SK-N-SH (cell line): ENCODE results near the gene CCS. TPM values are rescaled to one million over a fixed set of nuclear protein-coding genes. Genes with fewer than 3 reads are reported as not detected.

Experiments
- CTCF ChIA-PET: fragments of 300-600, 350-600 bp; formaldehyde crosslinking; extraction: SDS; loops from one replicate; lab custom pipeline; 2021; lab: Yijun Ruan, JAX
- POLR2A ChIA-PET: fragments of 350-600 bp; sonication (Branson Sonifier 250); formaldehyde crosslinking; extraction: SDS; loops from one replicate; lab custom pipeline; 2020; ENCODE audit warnings: antibody characterized with exemption, inconsistent platforms; lab: Yijun Ruan, JAX
- DNase-seq: peaks from one replicate; pipeline ENCODE4 v3.0.0; 2012
- H2AFZ ChIP-seq: fragments of 200-600 bp; sonication (generic); 2 replicates; pipeline ENCODE4 v1.8.1; 2016; ENCODE audit warnings: antibody characterized with exemption, mild to moderate bottlenecking, low read depth
- H3F3A ChIP-seq: fragments of 200-600 bp; sonication (generic); replicated peaks from 2 replicates; pipeline ENCODE3; 2016; ENCODE audit warnings: antibody characterized with exemption, mild to moderate bottlenecking; ENCODE audit not compliant: insufficient read depth
- H3K27ac ChIP-seq, 2 experiments: fragments of 200-500 bp in 1 of 2; fragments of 200-600 bp in 1 of 2; sonication (Bioruptor generic) in 1 of 2; sonication (generic), shearing (Covaris generic) in 1 of 2; 2 replicates each; pipeline versions ENCODE4 v1.5.1 to v1.6.1; 2014 to 2016; ENCODE audit warnings: low read depth in 2 of 2, inconsistent platforms in 1 of 2, low read length in 1 of 2, mild to moderate bottlenecking in 1 of 2, mixed read lengths in 1 of 2
- H3K27me3 ChIP-seq: fragments of 200-600 bp; sonication (generic), shearing (Covaris generic); 2 replicates; pipeline ENCODE4 v1.6.1; 2016; ENCODE audit warnings: mixed run types; ENCODE audit not compliant: insufficient read depth
- H3K36me3 ChIP-seq, 2 experiments: fragments of 200-500 bp in 1 of 2; fragments of 200-600 bp in 1 of 2; sonication (Bioruptor generic) in 1 of 2; sonication (generic) in 1 of 2; replicated peaks in 1 of 2; 2 replicates each; pipeline versions ENCODE3 to v1.5.1; 2014 to 2016; ENCODE audit warnings: low read length in 1 of 2, mild to moderate bottlenecking in 1 of 2; ENCODE audit not compliant: insufficient read depth in 2 of 2, control insufficient read depth in 1 of 2
- H3K4me1 ChIP-seq, 2 experiments: fragments of 200-500 bp in 1 of 2; fragments of 200-600 bp in 1 of 2; sonication (Bioruptor generic) in 1 of 2; sonication (generic), shearing (Covaris generic) in 1 of 2; 2 replicates each; pipeline versions ENCODE4 v1.5.1 to v1.6.1; 2014 to 2016; ENCODE audit warnings: low read depth in 1 of 2, low read length in 1 of 2, mixed run types in 1 of 2; ENCODE audit not compliant: insufficient read depth in 2 of 2, control insufficient read depth in 1 of 2
- H3K4me2 ChIP-seq: fragments of 200-600 bp; sonication (generic), shearing (Covaris generic); 2 replicates; pipeline ENCODE4 v1.6.1; 2017; ENCODE audit warnings: mixed run types
- H3K4me3 ChIP-seq, 2 experiments: fragments of 200-500 bp in 1 of 2; fragments of 200-600 bp in 1 of 2; sonication (Bioruptor generic) in 1 of 2; sonication (generic), shearing (Covaris generic) in 1 of 2; 2 replicates each; pipeline versions ENCODE4 v1.5.1 to v1.8.1; 2014 to 2016; ENCODE audit warnings: low read depth in 2 of 2, inconsistent platforms in 1 of 2, low read length in 1 of 2, mild to moderate bottlenecking in 1 of 2, mixed read lengths in 1 of 2, moderate library complexity in 1 of 2
- H3K79me2 ChIP-seq: fragments of 200-600 bp; sonication (generic); 2 replicates; pipeline ENCODE4 v1.8.1; 2017; ENCODE audit warnings: mild to moderate bottlenecking; ENCODE audit not compliant: insufficient read depth
- H3K9ac ChIP-seq: fragments of 200-600 bp; sonication (generic); 2 replicates; pipeline ENCODE4 v1.6.1; 2017; ENCODE audit warnings: mixed run types
- H3K9me2 ChIP-seq: fragments of 200-600 bp; sonication (generic); 2 replicates; pipeline ENCODE4 v1.6.1; 2017; ENCODE audit warnings: mixed run types
- H3K9me3 ChIP-seq: fragments of 200-600 bp; sonication (generic); 2 replicates; pipeline ENCODE4 v1.6.1; 2017; ENCODE audit warnings: mixed run types, mild to moderate bottlenecking, moderate library complexity
- H4K20me1 ChIP-seq: fragments of 200-600 bp; sonication (generic); 2 replicates; pipeline ENCODE4 v1.6.1; 2017; ENCODE audit warnings: mild to moderate bottlenecking, mixed run types; ENCODE audit not compliant: insufficient read depth
- MAX ChIP-seq: IDR thresholded peaks from 2 replicates; pipeline ENCODE4 v1.4.0; 2012; ENCODE audit warnings: low read depth
- MXI1 ChIP-seq: IDR thresholded peaks from 2 replicates; pipeline ENCODE4 v1.6.1; 2012; ENCODE audit warnings: mild to moderate bottlenecking, low read depth, low read length, improper control_type of control experiment
- RXRA ChIP-seq: IDR thresholded peaks from 2 replicates; pipeline ENCODE4 v1.4.0; 2012; ENCODE audit warnings: low read depth, mild to moderate bottlenecking, borderline replicate concordance
- USF2 ChIP-seq: fragments of 150-350 bp; IDR thresholded peaks from 2 replicates; pipeline ENCODE4 v1.6.1; 2017; ENCODE audit warnings: antibody characterized with exemption, low read length, low read depth, borderline replicate concordance
- WGBS: methylation state at CpG from one replicate; pipeline ENCODE4 v1.1.6; 2017; ENCODE audit warnings: low lambda C conversion rate; 5-methylcytosine and 5-hydroxymethylcytosine counted together
- polyA plus RNA-seq, 3 experiments: library from polyadenylated mRNA; depleted of rRNA; stranded (reverse); fragments of >200 nt; gene quantifications; 2 replicates each; pipeline ENCODE4 v1.2.3, GENCODE V29; 2012

Gene CCS
- polyA plus RNA-seq, 1 of the 3 experiments (the other 2 are of a cell fraction): 56.1 TPM

GRCh38 chr11:66619080-66619554, 26.1 kb downstream of the CCS start:
- H3K4me3 ChIP-seq: peak overlapping the region; percentile 73 to 75; a peak in 3 of 4 replicates
- 77% methylated on average over 4 of the region's 4 CpGs for WGBS
- peaks cover 8 to 11% of the 10 kb centered on the region in 2 experiments; a peak in 3 of 4 replicates for H3K4me1 ChIP-seq
- peaks cover 73% of the 10 kb centered on the region for H4K20me1 ChIP-seq
- peaks cover 89% of the 10 kb centered on the region for H3K79me2 ChIP-seq
- no peak overlapping the region for H2AFZ ChIP-seq
- no peaks in the 10 kb centered on the region for H3K27me3 ChIP-seq
- ChIA-PET POLR2A (interaction anchor here (1.4 kb wide), 2 partner anchors 8 to 20 kb away, joined by 3 to 11 read pairs; partner anchors contain the start of gene RBM4), CTCF (no interaction called here)
- no peaks in the 10 kb centered on the region for H3K9me3 ChIP-seq
- H3K9ac ChIP-seq: peak overlapping the region; percentile 86; the same call in 1 of the 2 replicates
- no peak for DNase-seq
- peak overlapping the region; percentile 16 to 49 for H3K27ac ChIP-seq
- no peaks in the 10 kb centered on the region for H3K9me2 ChIP-seq
- TF ChIP-seq MAX: no peak
- H3F3A ChIP-seq: peaks cover 7% of the 10 kb centered on the region
- H3K4me2 ChIP-seq: peak overlapping the region; percentile 90
- peaks cover 14 to 30% of the 10 kb centered on the region in 2 experiments for H3K36me3 ChIP-seq

- WGBS: 98% methylated on average over 16 of the region's 16 CpGs
- Histone ChIP-seq H3K27ac (no peak overlapping the region), H2AFZ (no peak overlapping the region), H3K27me3 (no peaks in the 10 kb centered on the region), H3K9me2 (no peaks in the 10 kb centered on the region), H4K20me1 (peaks cover 97% of the 10 kb centered on the region), H3K9me3 (no peaks in the 10 kb centered on the region), H3K9ac (no peak overlapping the region), H3K79me2 (peaks cover 100% of the 10 kb centered on the region), H3K4me2 (no peak overlapping the region), H3K4me3 (no peak overlapping the region), H3K36me3 (peaks cover 63 to 64% of the 10 kb centered on the region in 2 experiments), H3F3A (no peaks in the 10 kb centered on the region), H3K4me1 (no peaks in the 10 kb centered on the region; a peak in 1 of 4 replicates)
- TF ChIP-seq RXRA: no peak
- ChIA-PET CTCF (interaction anchor here (1.9 kb wide), 1 partner anchor 54 kb away, joined by 5 read pairs; the partner anchor contains the start of gene RBM4B), POLR2A (interaction anchor here (0.8 to 1.8 kb wide), 2 partner anchors 8 to 14 kb away, joined by 3 to 13 read pairs; partner anchors contain the start of genes RBM14 and RBM4)
- DNase-seq: no peak
Measured at GRCh38 chr11:66624450-66624849, 31.5 kb downstream of the CCS start.

- H3K27me3 ChIP-seq: no peaks in the 10 kb centered on the region
- whole genome bisulfite sequencing: 98% methylated on average over 9 of the region's 26 CpGs
- DNase-seq: no peak
- H4K20me1 ChIP-seq: peaks cover 97% of the 10 kb centered on the region
- H3K9me3 ChIP-seq: no peaks in the 10 kb centered on the region
- no peak overlapping the region for H3K4me3 ChIP-seq
- H3K36me3 ChIP-seq: peaks cover 70 to 71% of the 10 kb centered on the region in 2 experiments
- no peak overlapping the region for H3K4me2 ChIP-seq
- H3K9ac ChIP-seq: no peak overlapping the region
- ChIA-PET POLR2A (interaction anchor here (0.8 to 1.8 kb wide), 2 partner anchors 9 to 13 kb away, joined by 3 to 13 read pairs; partner anchors contain the start of genes RBM14 and RBM4), CTCF (interaction anchor here (1.9 kb wide), 1 partner anchor 53 kb away, joined by 5 read pairs; the partner anchor contains the start of gene RBM4B)
- TF ChIP-seq USF2 (no peak), MXI1 (no peak), RXRA (no peak)
- no peak overlapping the region for H2AFZ ChIP-seq
- no peak overlapping the region for H3K27ac ChIP-seq
- H3F3A ChIP-seq: no peaks in the 10 kb centered on the region
- H3K79me2 ChIP-seq: peaks cover 100% of the 10 kb centered on the region
- no peaks in the 10 kb centered on the region; a peak in 1 of 4 replicates for H3K4me1 ChIP-seq
- H3K9me2 ChIP-seq: no peaks in the 10 kb centered on the region
Measured at GRCh38 chr11:66625041-66625751, 32.2 kb downstream of the CCS start.
